Measurements from ENCODE around the gene NRCAM. TPM values are rescaled to one million over a fixed set of nuclear protein-coding genes. Genes with fewer than 3 reads are reported as not detected.

The NRCAM gene
- total RNA-seq, 6 experiments from 2014 or later: 0.27 to 0.51 (median 0.40) TPM

DNA sequence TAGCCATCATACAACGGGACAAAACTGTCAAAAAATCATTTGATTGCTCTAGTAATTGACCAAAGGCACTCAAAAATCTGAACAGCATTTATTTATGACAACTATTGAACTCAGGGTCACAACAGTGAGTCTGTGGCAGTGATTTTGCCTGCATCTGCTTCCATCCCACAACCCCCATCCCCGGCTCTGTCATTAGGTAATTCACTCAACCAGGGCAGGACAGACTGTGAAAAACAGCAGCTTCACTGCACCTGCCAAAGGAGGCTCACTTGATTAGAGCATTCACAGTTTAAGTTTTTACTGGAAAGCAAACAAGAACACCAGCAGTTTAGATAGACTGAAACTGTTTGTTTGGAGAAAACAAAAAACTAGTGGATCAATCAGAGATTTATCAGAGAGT, 22.2 kb downstream of the NRCAM start:
- Mint-ChIP-seq H3K27ac (no peak overlapping the region), H3K27me3 (ENCODE audit: insufficient read depth) (peaks cover 12% of the 10 kb centered on the region), H3K4me3 (no peak overlapping the region), H3K4me1 (ENCODE audit: low read depth) (no peaks in the 10 kb centered on the region), H3K9me3 (no peaks in the 10 kb centered on the region), H3K36me3 (ENCODE audit: low read depth) (no peaks in the 10 kb centered on the region)
- TF ChIP-seq, protein P1, sequence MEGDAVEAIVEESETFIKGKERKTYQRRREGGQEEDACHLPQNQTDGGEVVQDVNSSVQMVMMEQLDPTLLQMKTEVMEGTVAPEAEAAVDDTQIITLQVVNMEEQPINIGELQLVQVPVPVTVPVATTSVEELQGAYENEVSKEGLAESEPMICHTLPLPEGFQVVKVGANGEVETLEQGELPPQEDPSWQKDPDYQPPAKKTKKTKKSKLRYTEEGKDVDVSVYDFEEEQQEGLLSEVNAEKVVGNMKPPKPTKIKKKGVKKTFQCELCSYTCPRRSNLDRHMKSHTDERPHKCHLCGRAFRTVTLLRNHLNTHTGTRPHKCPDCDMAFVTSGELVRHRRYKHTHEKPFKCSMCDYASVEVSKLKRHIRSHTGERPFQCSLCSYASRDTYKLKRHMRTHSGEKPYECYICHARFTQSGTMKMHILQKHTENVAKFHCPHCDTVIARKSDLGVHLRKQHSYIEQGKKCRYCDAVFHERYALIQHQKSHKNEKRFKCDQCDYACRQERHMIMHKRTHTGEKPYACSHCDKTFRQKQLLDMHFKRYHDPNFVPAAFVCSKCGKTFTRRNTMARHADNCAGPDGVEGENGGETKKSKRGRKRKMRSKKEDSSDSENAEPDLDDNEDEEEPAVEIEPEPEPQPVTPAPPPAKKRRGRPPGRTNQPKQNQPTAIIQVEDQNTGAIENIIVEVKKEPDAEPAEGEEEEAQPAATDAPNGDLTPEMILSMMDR (IDR thresholded peaks at IDR 0.05): no peak
- no peak for DNase-seq

DNA sequence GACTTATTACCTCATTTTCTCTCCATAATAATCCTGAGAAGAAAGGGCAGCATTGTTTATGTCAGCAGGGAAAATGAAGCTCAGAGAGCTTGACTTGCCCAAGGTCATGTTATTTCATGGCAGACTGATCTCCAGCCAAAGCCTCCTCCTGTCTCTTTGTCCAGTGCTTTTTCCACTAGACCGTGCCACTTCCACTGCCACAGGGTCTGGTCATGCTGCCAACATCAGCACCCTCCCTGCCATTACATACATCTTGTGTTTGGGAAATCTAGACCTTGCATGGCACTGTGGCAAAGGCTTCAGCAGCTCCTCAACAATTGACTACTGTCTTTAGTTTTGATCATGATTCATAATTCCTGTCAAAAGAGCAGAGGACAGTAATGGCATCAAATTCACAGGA, 25.1 kb downstream of the NRCAM start:
- DNase-seq: no peak
- H3K4me1 Mint-ChIP-seq (ENCODE audit: low read depth): no peaks in the 10 kb centered on the region
- no peak overlapping the region for H3K4me3 Mint-ChIP-seq
- H3K27me3 Mint-ChIP-seq (ENCODE audit: insufficient read depth): peaks cover 14% of the 10 kb centered on the region
- no peak overlapping the region for H3K27ac Mint-ChIP-seq
- H3K9me3 Mint-ChIP-seq: no peaks in the 10 kb centered on the region
- no peaks in the 10 kb centered on the region for H3K36me3 Mint-ChIP-seq (ENCODE audit: low read depth)
- TF ChIP-seq, protein P1 (IDR thresholded peaks at IDR 0.05): no peak

DNA sequence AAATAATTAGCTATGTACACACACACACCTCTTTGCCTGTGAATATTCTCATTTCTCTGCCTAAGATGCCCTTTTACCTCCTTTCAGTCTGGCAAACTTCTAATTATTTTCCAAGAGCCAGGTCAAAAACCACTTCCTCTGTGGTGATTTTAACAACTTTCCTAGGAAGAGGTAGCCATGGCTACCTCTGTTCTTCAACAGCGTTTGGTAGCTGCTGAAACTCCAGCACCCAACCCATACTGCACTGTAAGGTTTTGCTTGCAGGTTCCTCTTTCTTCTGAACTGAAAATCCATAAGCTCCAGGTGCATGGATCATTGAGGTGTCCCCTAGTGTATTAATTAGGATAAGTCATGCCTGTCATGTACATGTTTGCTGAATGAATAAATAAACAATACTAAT, 25.6 kb downstream of the NRCAM start:
- Mint-ChIP-seq H3K27me3 (ENCODE audit: insufficient read depth) (peaks cover 14% of the 10 kb centered on the region), H3K36me3 (ENCODE audit: low read depth) (no peaks in the 10 kb centered on the region), H3K27ac (no peak overlapping the region), H3K4me3 (no peak overlapping the region), H3K9me3 (no peaks in the 10 kb centered on the region), H3K4me1 (ENCODE audit: low read depth) (no peaks in the 10 kb centered on the region)
- no peak for DNase-seq
- TF ChIP-seq, protein P1 (IDR thresholded peaks at IDR 0.05): no peak

DNA sequence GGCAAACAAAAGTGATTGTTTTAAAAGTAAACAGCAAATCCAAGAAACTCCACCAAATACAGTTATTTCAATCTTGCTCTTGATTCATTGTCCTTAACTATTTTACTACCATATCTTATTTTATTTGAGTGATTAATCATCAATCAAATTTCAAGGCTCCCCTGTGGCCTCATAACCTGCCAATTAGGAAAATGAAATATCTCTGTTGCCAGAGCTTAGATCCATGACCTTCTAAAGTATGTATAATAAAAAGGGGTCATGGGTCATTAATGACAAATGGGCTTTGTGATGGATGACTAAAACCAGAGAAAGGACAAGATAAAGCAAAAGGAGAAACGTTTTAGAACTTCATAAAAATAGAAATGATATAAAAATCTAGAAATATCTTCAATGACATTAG, 28.5 kb downstream of the NRCAM start:
- Mint-ChIP-seq H3K27me3 (ENCODE audit: insufficient read depth) (peaks cover 13% of the 10 kb centered on the region), H3K36me3 (ENCODE audit: low read depth) (no peaks in the 10 kb centered on the region), H3K27ac (no peak overlapping the region), H3K9me3 (no peaks in the 10 kb centered on the region), H3K4me3 (no peak overlapping the region), H3K4me1 (ENCODE audit: low read depth) (no peaks in the 10 kb centered on the region)
- TF ChIP-seq, protein P1 (IDR thresholded peaks at IDR 0.05): no peak
- no peak for DNase-seq

DNA sequence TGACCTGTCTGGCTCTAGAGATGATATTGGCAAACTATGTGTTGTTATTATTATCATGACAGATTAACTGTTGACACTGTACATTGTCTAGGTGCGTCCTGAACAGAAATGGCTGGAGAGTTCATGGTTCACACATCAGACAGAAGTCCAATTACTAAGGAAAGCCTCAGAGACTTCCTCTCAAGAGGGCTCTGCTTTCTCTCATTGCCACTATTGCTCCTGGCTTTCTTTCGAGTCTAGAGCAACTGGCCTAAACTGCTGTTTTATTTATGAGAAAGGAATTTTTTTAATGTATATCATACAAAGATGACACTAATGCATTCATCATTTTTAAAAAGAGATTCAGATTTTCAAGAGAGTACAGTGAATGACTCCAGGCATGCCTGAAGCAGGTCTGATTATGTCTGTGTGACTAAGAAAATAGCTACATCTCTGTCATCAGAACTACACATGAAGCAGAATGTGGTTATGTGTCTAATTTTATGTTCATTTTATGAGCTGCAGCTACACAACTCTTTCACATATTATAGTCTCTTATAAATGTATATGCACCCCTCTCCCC, 30.4 kb downstream of the NRCAM start:
- H3K9me3 Mint-ChIP-seq: no peaks in the 10 kb centered on the region
- no peaks in the 10 kb centered on the region for H3K4me1 Mint-ChIP-seq (ENCODE audit: low read depth)
- no peak overlapping the region for H3K27ac Mint-ChIP-seq
- peaks cover 7% of the 10 kb centered on the region for H3K27me3 Mint-ChIP-seq (ENCODE audit: insufficient read depth)
- DNase-seq: no peak
- H3K36me3 Mint-ChIP-seq (ENCODE audit: low read depth): no peaks in the 10 kb centered on the region
- TF ChIP-seq, protein P1 (IDR thresholded peaks at IDR 0.05): no peak
- no peak overlapping the region for H3K4me3 Mint-ChIP-seq

DNA sequence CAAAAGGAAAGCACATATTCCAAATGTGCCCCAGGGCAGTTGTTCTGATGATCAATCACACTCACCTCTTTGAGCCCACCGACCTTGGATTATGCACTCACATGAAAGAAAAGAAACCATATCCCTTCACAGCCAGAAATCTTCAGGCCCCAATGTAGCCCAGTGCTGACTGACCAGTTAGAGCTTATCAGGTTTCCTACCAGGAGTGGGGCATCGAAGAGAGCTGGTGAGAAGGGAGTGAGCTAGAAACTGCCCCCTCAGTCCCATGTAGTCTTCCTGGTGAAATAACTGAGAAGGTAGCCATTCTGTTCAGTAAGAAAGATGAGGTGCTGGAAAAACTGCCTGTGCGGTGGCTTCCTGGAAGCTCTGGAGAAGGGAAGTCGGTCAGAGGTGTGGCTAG, 32.2 kb downstream of the NRCAM start:
- DNase-seq: no peak
- H3K36me3 Mint-ChIP-seq (ENCODE audit: low read depth): no peaks in the 10 kb centered on the region
- no peak overlapping the region for H3K4me3 Mint-ChIP-seq
- no peak overlapping the region for H3K27ac Mint-ChIP-seq
- TF ChIP-seq, protein P1 (IDR thresholded peaks at IDR 0.05): no peak
- H3K4me1 Mint-ChIP-seq (ENCODE audit: low read depth): no peaks in the 10 kb centered on the region
- peaks cover 3% of the 10 kb centered on the region for H3K27me3 Mint-ChIP-seq (ENCODE audit: insufficient read depth)
- H3K9me3 Mint-ChIP-seq: no peaks in the 10 kb centered on the region
